Stomach (tissue), 4 donors: Measurements from ENCODE around the gene UMOD.

Source experiments
- CTCF ChIP-seq, 7 experiments: fragments of 450-650 bp in 4 of 7; fragments of 200-600 bp in 3 of 7; sonication (generic) in 3 of 7; IDR thresholded peaks; one replicate each; pipeline ENCODE4 v1.5.1; 2016 to 2019; ENCODE audit warnings: antibody characterized with exemption in 7 of 7, control low read depth in 2 of 7, mild to moderate bottlenecking in 1 of 7
- POLR2AphosphoS5 ChIP-seq, 3 donors: sonication (generic); formaldehyde crosslinking; IDR thresholded peaks; one replicate each; pipeline ENCODE4 v1.6.1; 2016; ENCODE audit warnings: antibody characterized with exemption in 3 of 3

- TF ChIP-seq CTCF (IDR thresholded peaks at IDR 0.05) (no peak), POLR2AphosphoS5 (IDR thresholded peaks at IDR 0.05) (no peak)
Observed at GRCh38 chr16:20326321-20326720, 26.2 kb downstream of the UMOD start.
